Measurements from ENCODE around the gene HHATL. TPM values are rescaled to one million over a fixed set of nuclear protein-coding genes. Genes with fewer than 3 reads are reported as not detected.

HHATL gene
- total RNA-seq, 1 donor from 2014 or later, result not detected

GRCh38 chr3:42668793-42669217 is 33.8 kb downstream of the HHATL start:
- no peak overlapping the region for H3K4me3 Mint-ChIP-seq (ENCODE audit: low read depth)
- no peak for TF ChIP-seq CTCF (IDR thresholded peaks at IDR 0.05; ENCODE audit: unreplicated experiment)
- no peak for DNase-seq (ENCODE audit: low spot score, unreplicated experiment)
- no peaks in the 10 kb centered on the region for H3K4me1 Mint-ChIP-seq (ENCODE audit: low read depth)
- no peaks in the 10 kb centered on the region for H3K36me3 Mint-ChIP-seq (ENCODE audit: insufficient read depth)
- no peak overlapping the region for H3K27ac Mint-ChIP-seq
- H3K27me3 Mint-ChIP-seq, result peaks cover 7% of the 10 kb centered on the region
- H3K9me3 Mint-ChIP-seq (ENCODE audit: low read depth), result no peaks in the 10 kb centered on the region

- Mint-ChIP-seq H3K9me3 (ENCODE audit: low read depth) (no peaks in the 10 kb centered on the region), H3K4me3 (ENCODE audit: low read depth) (no peak overlapping the region), H3K36me3 (ENCODE audit: insufficient read depth) (no peaks in the 10 kb centered on the region), H3K4me1 (ENCODE audit: low read depth) (no peaks in the 10 kb centered on the region), H3K27ac (peak overlapping the region; percentile 14), H3K27me3 (peaks cover 7% of the 10 kb centered on the region)
- DNase-seq (ENCODE audit: low spot score, unreplicated experiment), result no peak
- no peak for TF ChIP-seq CTCF (IDR thresholded peaks at IDR 0.05; ENCODE audit: unreplicated experiment)
Measured at GRCh38 chr3:42668413-42668760, 34.2 kb downstream of the HHATL start.

GRCh38 chr3:42667523-42668412 is 34.8 kb downstream of the HHATL start:
- Mint-ChIP-seq H3K4me1 (ENCODE audit: low read depth) (no peaks in the 10 kb centered on the region), H3K9me3 (ENCODE audit: low read depth) (no peaks in the 10 kb centered on the region), H3K27ac (peak overlapping the region; percentile 14), H3K4me3 (ENCODE audit: low read depth) (no peak overlapping the region), H3K36me3 (ENCODE audit: insufficient read depth) (no peaks in the 10 kb centered on the region), H3K27me3 (peaks cover 7% of the 10 kb centered on the region)
- no peak for TF ChIP-seq CTCF (IDR thresholded peaks at IDR 0.05; ENCODE audit: unreplicated experiment)
- DNase-seq (ENCODE audit: low spot score, unreplicated experiment), result peak; percentile 8

- TF ChIP-seq CTCF (IDR thresholded peaks at IDR 0.05; ENCODE audit: unreplicated experiment), result no peak
- Mint-ChIP-seq H3K27me3 (peaks cover 5% of the 10 kb centered on the region), H3K4me1 (ENCODE audit: low read depth) (no peaks in the 10 kb centered on the region), H3K4me3 (ENCODE audit: low read depth) (no peak overlapping the region), H3K36me3 (ENCODE audit: insufficient read depth) (no peaks in the 10 kb centered on the region), H3K9me3 (ENCODE audit: low read depth) (no peaks in the 10 kb centered on the region), H3K27ac (no peak overlapping the region)
- peak; percentile 7 for DNase-seq (ENCODE audit: low spot score, unreplicated experiment)
Measured at GRCh38 chr3:42667096-42667522, 35.5 kb downstream of the HHATL start.

- no peak for TF ChIP-seq CTCF (IDR thresholded peaks at IDR 0.05; ENCODE audit: unreplicated experiment)
- Mint-ChIP-seq H3K4me1 (ENCODE audit: low read depth) (no peaks in the 10 kb centered on the region), H3K9me3 (ENCODE audit: low read depth) (no peaks in the 10 kb centered on the region)
Measured at GRCh38 chr3:42666577-42666998, 36.0 kb downstream of the HHATL start.

More at GRCh38 chr3:42666577-42666998, 36.0 kb downstream of the HHATL start:
- H3K36me3 Mint-ChIP-seq (ENCODE audit: insufficient read depth), result no peaks in the 10 kb centered on the region
- peak; percentile 4 for DNase-seq (ENCODE audit: low spot score, unreplicated experiment)
- peaks cover 5% of the 10 kb centered on the region for H3K27me3 Mint-ChIP-seq
- H3K4me3 Mint-ChIP-seq (ENCODE audit: low read depth), result no peak overlapping the region
- H3K27ac Mint-ChIP-seq, result no peak overlapping the region

All from progenitor cell of endocrine pancreas (in vitro differentiated cells).